CD1c-positive myeloid dendritic cell (primary cell): ENCODE results near the gene NIPAL4.
"Not testable (repeated sequence)": the region's sequence is repeated elsewhere in the genome, so short reads cannot be mapped to it uniquely, and the experiment has no call there.

ENCODE experiments used
- DNase-seq: peaks from one replicate; pipeline ENCODE4 v3.0.0-alpha.2; 2016; ENCODE audit errors: extremely low spot score

The NIPAL4 gene

GRCh38 chr5:157463081-157463480 is 3.1 kb downstream of the NIPAL4 start:
- DNase-seq: no peak

- DNase-seq: peak; percentile 32
These were observed 3.9 kb downstream of the NIPAL4 start for GRCh38 chr5:157463621-157464518.

- DNase-seq: peak; percentile 78
These were observed 4.6 kb downstream of the NIPAL4 start for GRCh38 chr5:157464519-157465171.

DNA sequence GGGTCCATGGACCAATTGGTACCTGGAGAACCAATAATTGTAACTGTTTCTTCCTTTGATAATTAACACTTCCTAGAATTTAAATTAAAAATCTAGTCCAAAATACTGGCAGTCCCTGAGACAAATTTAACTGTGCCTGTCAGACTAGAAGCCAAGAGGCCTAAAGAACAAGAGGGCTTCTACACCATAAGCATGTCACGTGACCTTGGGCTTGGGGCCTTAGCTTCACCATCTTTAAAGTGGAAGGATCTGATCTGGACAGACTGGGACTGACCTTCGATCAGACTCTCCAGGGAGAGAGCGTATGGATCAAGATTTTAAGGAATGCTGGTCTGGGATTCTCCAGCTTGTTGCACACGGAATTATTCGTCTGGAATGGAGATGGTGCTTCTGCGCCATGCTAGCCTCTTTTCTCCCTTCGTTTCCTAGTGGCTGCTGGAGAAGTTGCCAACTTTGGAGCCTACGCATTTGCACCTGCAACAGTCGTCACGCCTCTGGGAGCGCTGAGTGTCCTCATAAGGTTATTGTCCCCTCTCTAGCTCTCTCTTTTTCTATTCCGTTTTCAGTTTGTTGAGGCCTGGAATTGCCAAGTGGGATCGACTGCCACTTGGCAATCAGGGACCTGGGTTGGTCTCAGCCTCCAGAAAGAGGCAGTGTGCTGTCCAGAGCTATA is 8.4 kb downstream of the NIPAL4 start:
- DNase-seq: no peak

DNA sequence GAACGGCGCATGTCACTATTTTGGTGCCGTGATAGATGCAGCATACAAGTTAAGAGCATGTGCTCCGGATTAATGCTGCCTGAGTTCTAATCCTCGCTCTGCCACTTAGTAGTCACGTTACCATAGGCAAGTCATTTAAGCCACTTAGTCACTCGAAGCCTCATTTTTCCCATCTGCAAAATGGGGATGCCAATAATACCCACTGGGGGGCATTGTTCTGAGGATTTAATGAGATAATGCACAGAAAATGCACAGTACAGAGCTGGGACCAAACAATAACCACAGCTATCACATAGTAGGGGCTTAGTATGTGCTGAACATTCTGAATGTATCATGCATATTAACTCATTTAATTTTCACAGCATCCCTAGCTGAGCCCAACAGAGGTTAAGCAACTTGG is 9.1 kb downstream of the NIPAL4 start:
- no peak for DNase-seq

GRCh38 chr5:157469687-157470086 is 9.7 kb downstream of the NIPAL4 start:
- DNase-seq: no peak

DNA sequence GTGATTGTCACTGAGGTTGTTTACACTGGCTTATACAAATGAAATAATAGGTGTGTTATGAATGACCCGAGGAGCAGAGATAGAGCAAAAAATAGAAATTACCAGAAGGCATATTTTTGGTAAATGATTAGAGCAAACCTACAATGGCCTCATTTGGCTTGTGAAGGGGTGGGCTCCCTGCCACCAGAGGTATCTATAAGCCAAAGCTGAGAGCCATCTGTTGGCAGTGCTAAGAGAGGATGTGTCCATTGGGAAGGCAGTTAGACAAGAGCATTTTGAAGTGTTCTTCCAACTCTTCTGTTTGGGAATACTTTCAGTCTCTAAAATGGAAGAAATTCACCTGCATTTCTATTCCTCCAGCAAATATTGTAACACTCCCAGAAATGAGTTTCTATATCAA is 10.6 kb downstream of the NIPAL4 start:
- no peak for DNase-seq

DNA sequence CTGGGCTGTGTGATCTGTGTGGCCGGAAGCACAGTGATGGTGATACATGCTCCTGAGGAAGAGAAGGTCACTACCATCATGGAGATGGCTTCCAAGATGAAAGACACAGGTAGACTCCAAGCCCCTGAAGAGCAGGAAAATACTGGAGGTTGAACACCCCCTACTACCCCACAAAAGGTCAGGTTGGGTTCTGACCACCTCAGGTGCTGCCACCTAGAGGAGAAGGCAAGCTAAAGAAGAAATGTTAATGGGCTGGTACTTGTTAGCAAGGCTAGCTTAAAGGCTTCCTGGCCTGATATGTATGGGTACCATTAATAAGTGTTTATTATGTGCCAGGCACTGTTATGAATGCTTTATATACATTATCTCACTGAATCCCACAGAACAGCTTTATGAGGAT is 11.7 kb downstream of the NIPAL4 start:
- DNase-seq: no peak

DNA sequence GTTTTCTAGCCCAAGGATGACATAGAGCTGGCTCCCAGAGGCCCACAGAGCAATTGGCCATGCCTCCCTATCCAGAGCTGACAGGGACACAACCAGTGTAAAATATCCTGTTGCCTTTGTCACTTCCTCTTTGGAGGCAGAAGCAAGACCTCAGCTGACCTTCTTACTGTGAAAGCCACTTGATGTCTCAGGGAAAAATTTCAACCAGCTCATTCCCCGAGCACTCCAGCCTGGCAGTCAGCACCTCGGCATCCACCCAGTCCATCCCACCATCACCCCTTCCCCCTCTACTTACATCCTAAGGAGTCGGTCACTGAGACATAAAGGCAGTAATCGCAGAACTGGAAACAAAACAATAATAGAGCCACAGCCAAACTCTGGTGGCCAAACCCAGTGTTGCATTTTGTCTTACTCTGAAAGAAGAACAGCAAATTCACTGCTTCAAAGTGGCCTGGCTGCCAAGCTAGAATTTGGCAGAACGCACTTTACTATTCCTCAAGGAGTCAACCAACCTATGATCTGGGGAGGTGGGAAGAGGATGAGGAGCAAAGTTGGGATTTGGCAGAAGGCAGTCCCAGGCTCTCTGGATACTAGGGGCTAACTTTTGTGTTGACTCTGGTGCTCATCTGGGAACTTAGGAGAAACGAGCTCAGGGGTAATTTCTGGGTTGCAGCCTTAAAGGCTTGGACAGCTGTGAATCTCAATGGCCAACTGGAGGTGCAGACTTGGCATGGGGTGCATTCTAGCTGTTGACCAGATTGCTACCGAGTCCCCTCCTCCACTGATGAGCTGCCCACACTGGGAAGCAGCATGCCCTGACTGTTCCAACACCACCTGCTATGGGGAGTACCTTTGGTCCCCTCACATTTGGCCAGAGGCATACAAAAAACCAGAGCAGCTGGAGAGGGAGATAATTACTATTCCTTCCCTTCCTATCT is 13.6 kb downstream of the NIPAL4 start:
- DNase-seq: peak; percentile 56

DNA sequence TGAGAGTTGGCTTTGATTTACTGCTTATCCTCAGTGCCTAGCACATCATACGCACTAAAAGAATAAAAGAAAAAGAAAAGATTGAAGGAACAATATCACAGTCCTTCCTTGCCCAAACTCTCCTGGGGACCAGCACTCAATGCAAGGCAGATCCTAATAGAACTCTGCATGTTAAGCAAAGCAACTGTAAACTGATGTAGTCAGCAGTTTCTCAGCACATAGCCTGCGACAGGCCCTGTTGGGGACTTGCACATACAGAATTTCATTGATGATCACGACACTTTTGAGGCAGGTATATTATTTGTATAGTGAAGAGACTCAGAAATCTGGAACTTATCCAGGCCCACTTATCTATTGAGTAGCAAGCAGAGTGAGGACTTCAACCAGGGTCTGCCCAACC is 15.4 kb downstream of the NIPAL4 start:
- DNase-seq: no peak

DNA sequence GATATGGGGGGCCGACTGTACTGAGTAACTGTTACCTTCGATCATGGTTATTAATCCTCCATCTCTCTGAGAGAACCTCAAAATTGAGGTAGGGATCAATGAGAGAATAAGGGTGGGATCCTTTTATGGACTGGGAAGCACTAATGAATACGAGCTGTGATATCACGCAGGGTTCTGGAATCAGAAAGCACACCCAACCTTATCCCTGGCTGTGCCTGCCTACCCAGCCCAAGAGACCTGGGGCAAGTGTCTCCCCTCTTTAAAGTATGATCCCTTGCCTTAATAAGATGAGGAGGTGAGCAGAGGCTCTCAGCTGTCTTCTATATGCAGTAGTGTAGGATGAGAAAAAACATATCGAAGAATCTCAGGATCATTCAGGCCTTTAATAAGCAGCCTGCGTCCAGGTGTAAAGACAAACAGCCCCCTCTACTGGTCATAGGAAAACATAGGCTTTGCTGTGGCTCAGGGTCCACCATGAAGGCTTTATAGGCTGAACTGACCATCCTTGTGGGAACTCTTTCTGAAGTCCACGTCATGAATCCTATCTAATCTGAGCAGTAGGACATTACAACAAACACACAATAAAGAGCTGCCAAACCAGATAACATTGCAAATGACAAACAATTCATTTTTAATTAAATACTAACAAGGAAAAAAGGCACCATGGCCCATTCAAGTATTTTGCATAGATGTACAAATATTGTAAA is 16.8 kb downstream of the NIPAL4 start:
- peak; percentile 66 for DNase-seq

DNA sequence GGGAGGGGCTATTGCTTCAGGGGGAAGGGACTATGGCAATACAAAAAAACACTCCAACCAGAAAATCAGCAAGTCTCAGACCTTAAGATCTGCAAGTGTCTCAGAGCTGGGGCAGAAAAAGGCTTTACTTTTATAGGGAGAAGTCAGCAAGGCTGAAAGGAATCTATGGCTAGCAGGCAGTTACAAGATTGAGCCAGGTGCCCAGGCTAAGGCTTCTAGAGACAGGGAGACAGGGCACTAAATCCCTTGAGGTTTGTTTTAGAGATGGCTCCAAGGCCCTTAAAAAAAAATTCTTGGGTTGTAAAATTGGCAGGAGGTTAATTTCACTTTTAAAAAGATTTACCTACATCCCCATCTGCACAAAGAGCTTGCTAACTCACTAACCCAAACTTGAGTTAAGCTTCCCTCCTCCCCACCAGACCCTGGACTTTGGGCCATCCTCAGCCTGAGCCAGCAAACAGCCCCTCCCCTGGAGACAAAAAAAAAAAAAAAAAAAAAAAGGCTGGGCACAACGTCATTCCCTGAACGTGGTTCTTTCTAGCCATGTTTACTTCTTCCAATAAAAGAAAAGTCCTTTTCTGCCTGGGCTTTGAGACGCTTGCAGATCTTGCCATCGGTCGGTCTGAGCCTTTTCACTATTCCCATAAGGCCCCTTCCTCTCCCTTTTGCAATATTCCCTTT is 17.9 kb downstream of the NIPAL4 start:
- DNase-seq: no peak

- DNase-seq: no peak
These were observed 18.7 kb downstream of the NIPAL4 start for GRCh38 chr5:157478726-157479125.

- DNase-seq: no peak
These were observed 19.2 kb downstream of the NIPAL4 start for GRCh38 chr5:157479166-157479565.

- no peak for DNase-seq
These were observed 19.8 kb downstream of the NIPAL4 start for GRCh38 chr5:157479612-157480510.

DNA sequence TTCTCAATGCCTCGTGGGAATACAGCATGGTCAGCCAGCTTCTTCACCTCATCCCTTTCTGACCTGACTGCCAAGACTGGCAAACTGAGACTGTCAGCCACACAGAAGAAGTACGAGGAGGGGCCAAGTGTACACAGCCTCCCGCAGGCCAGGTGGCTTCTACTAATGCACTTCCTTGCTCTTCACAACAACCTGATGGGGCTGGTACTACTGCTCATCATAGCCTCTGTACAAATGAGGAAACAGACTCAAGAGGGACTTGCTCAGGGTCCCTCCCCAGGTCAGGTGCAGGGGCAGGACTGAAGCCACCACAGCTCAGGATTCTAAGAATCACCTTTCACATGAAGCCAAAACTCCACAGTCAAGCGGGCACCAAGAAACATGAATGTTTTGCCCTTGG is 21.3 kb downstream of the NIPAL4 start:
- no peak for DNase-seq

DNA sequence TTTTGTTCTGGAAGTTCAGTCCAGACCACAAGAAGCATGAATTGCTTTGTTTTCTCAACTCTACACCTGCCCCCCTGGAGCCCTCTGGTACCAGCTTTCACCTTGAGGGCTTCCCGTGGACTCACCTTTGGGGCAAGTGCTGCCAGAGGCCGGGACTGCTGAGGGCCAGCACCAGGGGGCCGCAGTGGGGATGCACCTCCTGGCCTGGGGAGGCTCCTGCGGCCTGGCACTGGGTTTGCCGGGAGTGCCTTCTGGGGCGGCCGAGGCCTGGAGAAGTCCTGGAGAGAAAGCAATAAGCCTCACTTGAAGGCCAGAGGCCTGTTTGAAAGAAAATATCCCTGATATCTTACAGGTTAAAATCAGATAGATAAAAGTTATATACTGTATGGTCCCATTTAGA is 21.7 kb downstream of the NIPAL4 start:
- DNase-seq: no peak

DNA sequence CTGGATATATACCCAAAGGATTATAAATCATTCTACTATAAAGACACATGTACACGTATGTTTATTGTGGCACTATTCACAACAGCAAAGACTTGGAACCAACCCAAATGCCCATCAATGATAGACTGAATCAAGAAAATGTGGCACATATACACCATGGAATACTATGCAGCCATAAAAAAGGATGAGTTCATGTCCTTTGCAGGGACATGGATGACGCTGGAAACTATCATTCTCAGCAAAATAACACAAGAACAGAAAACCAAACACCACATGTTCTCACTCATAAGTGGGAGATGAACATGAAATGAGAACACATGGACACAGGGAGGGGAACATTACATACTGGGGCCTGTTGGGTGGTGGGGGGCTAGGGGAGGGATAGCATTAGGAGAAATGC is 22.7 kb downstream of the NIPAL4 start:
- DNase-seq: not testable (repeated sequence)

DNA sequence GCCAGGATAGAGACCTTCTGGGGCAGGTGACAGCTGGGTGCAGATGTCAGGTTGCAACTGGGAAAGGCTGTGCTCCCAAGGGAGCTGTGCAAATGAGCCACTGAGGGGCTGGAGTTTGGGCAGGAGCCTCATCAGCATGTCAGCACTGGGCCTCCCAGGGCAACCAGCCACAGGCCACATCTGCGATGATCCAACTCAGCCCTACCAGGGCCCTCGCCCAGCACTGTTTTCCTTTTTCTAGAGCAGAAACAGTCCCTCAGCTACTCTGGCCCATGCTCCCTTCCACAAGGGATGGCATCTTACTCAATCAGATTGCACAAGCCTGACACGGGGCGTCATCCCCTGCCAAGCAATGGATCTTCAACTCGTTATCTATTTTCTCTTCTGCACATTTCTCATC is 24.8 kb downstream of the NIPAL4 start:
- DNase-seq: peak; percentile 33
